ENCODE results near the gene AP1S2.

Gene AP1S2

GRCh38 chrX:15789979-15790768 is 64.4 kb downstream of the AP1S2 start, which contains the start of gene ZRSR2:
TSS of gene ZRSR2 (plus strand) at chrX:15790484. CDS start at chrX:15790496, 12 bp downstream.
- peak; percentile 92 for DNase-seq (ENCODE audit: low spot score)
- H3K4me3 ChIP-seq: peak within 1 kb of the TSS; percentile 88
- peak within 1 kb of the TSS; percentile 80 to 88 for H3K27ac ChIP-seq
- no peak for TF ChIP-seq CTCF (IDR thresholded peaks at IDR 0.05)

GRCh38 chrX:15786915-15787314 is 67.7 kb downstream of the AP1S2 start:
- DNase-seq (ENCODE audit: low spot score): no peak
- Histone ChIP-seq H3K27ac (no peak overlapping the region), H3K4me3 (no peak overlapping the region)
- TF ChIP-seq CTCF (IDR thresholded peaks at IDR 0.05): no peak

- DNase-seq (ENCODE audit: low spot score): no peak
- no peak overlapping the region for H3K27ac ChIP-seq
- H3K4me3 ChIP-seq: no peak overlapping the region
- no peak for TF ChIP-seq CTCF (IDR thresholded peaks at IDR 0.05)
Measured at GRCh38 chrX:15785176-15785750, 69.3 kb downstream of the AP1S2 start.

- TF ChIP-seq CTCF (IDR thresholded peaks at IDR 0.05): no peak
- H3K4me3 ChIP-seq: no peak overlapping the region
- DNase-seq (ENCODE audit: low spot score): no peak
- no peak overlapping the region for H3K27ac ChIP-seq
Measured at GRCh38 chrX:15781961-15782699, 72.5 kb downstream of the AP1S2 start.
